ENCODE results near the gene FAM76A. TPM values are rescaled to one million over a fixed set of nuclear protein-coding genes. Genes with fewer than 3 reads are reported as not detected.

FAM76A gene
- total and polyA plus RNA-seq, 9 of the 15 experiments (the other 6 are each of a cell fraction or from before 2014, with no cell fraction given) = 9.5 to 14.6 (median 11.4) TPM

GRCh38 chr1:27678747-27679146, 47.0 kb upstream of the FAM76A start (continued):
- no peak for TF ChIP-seq SIN3B (IDR thresholded peaks at IDR 0.05; ENCODE audit: low read depth)
- no peak for TF ChIP-seq FOXM1 (IDR thresholded peaks at IDR 0.05; ENCODE audit: low read depth)
- no peak for TF ChIP-seq FOXM1 (CRISPR knock-in tag; IDR thresholded peaks at IDR 0.05; ENCODE audit: low read depth)
- TF ChIP-seq HNRNPLL (IDR thresholded peaks at IDR 0.05; ENCODE audit: low read depth, low read length, poor library complexity, severe bottlenecking) = no peak
- no peak for TF ChIP-seq HNRNPK (IDR thresholded peaks at IDR 0.05; ENCODE audit: low read depth, low read length, poor library complexity, severe bottlenecking)
- no peak for TF ChIP-seq NFXL1 (CRISPR knock-in tag; IDR thresholded peaks at IDR 0.05)
- no peak for TF ChIP-seq SOX6 (IDR thresholded peaks at IDR 0.05)
- TF ChIP-seq ATF3 (IDR thresholded peaks at IDR 0.05) = peak; percentile 62
- TF ChIP-seq ATF3 (CRISPR knock-in tag; conservative IDR thresholded peaks at IDR 0.05) = no peak
- TF ChIP-seq CLOCK (CRISPR knock-in tag; IDR thresholded peaks at IDR 0.05; ENCODE audit: borderline replicate concordance) = no peak
- TF ChIP-seq RCOR1 (IDR thresholded peaks at IDR 0.05; ENCODE audit: borderline replicate concordance in 1 of 2, low read depth in 2 of 2, low read length in 2 of 2) = no peak
- TF ChIP-seq MTA2 (IDR thresholded peaks at IDR 0.05; ENCODE audit: low read depth) = no peak
- no peak for TF ChIP-seq ZBTB2 (IDR thresholded peaks at IDR 0.05)
- no peak for TF ChIP-seq ZNF584 (CRISPR knock-in tag; IDR thresholded peaks at IDR 0.05; ENCODE audit: low read depth)
- no peak for TF ChIP-seq RNF219 (CRISPR knock-in tag; IDR thresholded peaks at IDR 0.05)
- no peak for TF ChIP-seq TOE1 (IDR thresholded peaks at IDR 0.05; ENCODE audit: borderline replicate concordance)
- TF ChIP-seq TOE1 (CRISPR knock-in tag; IDR thresholded peaks at IDR 0.05; ENCODE audit: borderline replicate concordance, low read depth) = no peak
- TF ChIP-seq HOMEZ (CRISPR knock-in tag; IDR thresholded peaks at IDR 0.05) = no peak

Measured in K562 (cell line).